D341Med (cell line): ENCODE results near the gene ITGB3.
"Not testable (repeated sequence)": the region's sequence is repeated elsewhere in the genome, so short reads cannot be mapped to it uniquely, and the experiment has no call there.

Experiments
- DNase-seq: peaks from one replicate; pipeline ENCODE4 v3.0.0; 2012; ENCODE audit warnings: low spot score

ITGB3 gene

GRCh38 chr17:47244697-47245096 lies 8.9 kb upstream of the ITGB3 start:
- no peak for DNase-seq

GRCh38 chr17:47246120-47246519 lies 7.5 kb upstream of the ITGB3 start:
- no peak for DNase-seq

- DNase-seq: no peak
These were observed 2.8 kb upstream of the ITGB3 start for GRCh38 chr17:47250855-47251254.

GRCh38 chr17:47251421-47251940 lies 2.1 kb upstream of the ITGB3 start:
- no peak for DNase-seq

GRCh38 chr17:47252209-47252608 lies 1.4 kb upstream of the ITGB3 start:
- DNase-seq: no peak

- no peak for DNase-seq
These were observed 688 bp upstream of the ITGB3 start for GRCh38 chr17:47252766-47253512.

GRCh38 chr17:47254403-47254943 lies 846 bp downstream of the ITGB3 start:
- DNase-seq: no peak

- DNase-seq: no peak
These were observed 4.2 kb downstream of the ITGB3 start for GRCh38 chr17:47257651-47258339.

- no peak for DNase-seq
These were observed 9.0 kb downstream of the ITGB3 start for GRCh38 chr17:47262586-47262985.

- no peak for DNase-seq
These were observed 10.5 kb downstream of the ITGB3 start for GRCh38 chr17:47264166-47264565.

- DNase-seq: no peak
These were observed 12.4 kb downstream of the ITGB3 start for GRCh38 chr17:47265983-47266541.

- no peak for DNase-seq
These were observed 13.2 kb downstream of the ITGB3 start for GRCh38 chr17:47266782-47267181.

GRCh38 chr17:47267354-47267828 lies 13.8 kb downstream of the ITGB3 start:
- no peak for DNase-seq

GRCh38 chr17:47268964-47269363 lies 15.3 kb downstream of the ITGB3 start:
- DNase-seq: not testable (repeated sequence)

- DNase-seq: not testable (repeated sequence)
These were observed 16.1 kb downstream of the ITGB3 start for GRCh38 chr17:47269561-47270280.

- no peak for DNase-seq
These were observed 17.5 kb downstream of the ITGB3 start for GRCh38 chr17:47270946-47271705.

GRCh38 chr17:47272491-47272890 lies 18.9 kb downstream of the ITGB3 start:
- no peak for DNase-seq

- DNase-seq: no peak
These were observed 19.6 kb downstream of the ITGB3 start for GRCh38 chr17:47273245-47273644.

- DNase-seq: no peak
These were observed 20.9 kb downstream of the ITGB3 start for GRCh38 chr17:47274319-47275069.

GRCh38 chr17:47275245-47275984 lies 21.8 kb downstream of the ITGB3 start:
- DNase-seq: no peak
